IMR-90 (cell line): Measurements from ENCODE around the gene SLC29A2. TPM values are rescaled to one million over a fixed set of nuclear protein-coding genes. Genes with fewer than 3 reads are reported as not detected.

ENCODE experiments used
- ATAC-seq: fragments of 200-7000 bp; cut with Tn5 transposase; 2 replicates; pipeline ENCODE4 v1.9.1; 2020; ENCODE audit warnings: low read depth, mild to moderate bottlenecking, moderate library complexity
- BruUV-seq: library from RNA; stranded (reverse); fragments of 400-500 nt; replicated peaks from 2 replicates; lab custom pipeline; 2021; lab: Mats Ljungman, UMichigan
- CTCF ChIA-PET: fragments of 300-600 bp; formaldehyde crosslinking; extraction: SDS; loops from one replicate; lab custom pipeline; 2021; ENCODE audit warnings: antibody characterized with exemption; lab: Yijun Ruan, JAX
- POLR2A ChIA-PET: fragments of 300-600 bp; sonication (Branson Sonifier 250); formaldehyde crosslinking; loops from one replicate; lab custom pipeline; 2022; ENCODE audit warnings: antibody characterized with exemption; ENCODE audit not compliant: unreplicated experiment; lab: Charles Lee
- DNase-seq: peaks from one replicate; pipeline ENCODE4 v3.0.0; 2013
- H2AFZ ChIP-seq: replicated peaks from 2 replicates; pipeline ENCODE3; 2013; ENCODE audit warnings: low read length, mild to moderate bottlenecking; ENCODE audit not compliant: poor library complexity
- H2AK5ac ChIP-seq: 2 replicates; pipeline ENCODE4 v1.6.1; 2013; ENCODE audit warnings: low read depth, low read length, inconsistent platforms
- H2AK9ac ChIP-seq: replicated peaks from 2 replicates; pipeline ENCODE3; 2013; ENCODE audit warnings: mild to moderate bottlenecking, low read depth, low read length, moderate library complexity; ENCODE audit not compliant: poor library complexity
- H2BK120ac ChIP-seq: 2 replicates; pipeline ENCODE4 v1.6.1; 2013; ENCODE audit warnings: low read depth, low read length, inconsistent platforms
- H2BK15ac ChIP-seq: 3 replicates; pipeline ENCODE4 v1.6.1; 2013; ENCODE audit warnings: low read depth, low read length, inconsistent platforms
- H2BK20ac ChIP-seq: 2 replicates; pipeline ENCODE4 v1.6.1; 2013; ENCODE audit warnings: low read depth, mild to moderate bottlenecking, inconsistent platforms, low read length, moderate library complexity
- H2BK5ac ChIP-seq: 2 replicates; pipeline ENCODE4 v1.6.1; 2013; ENCODE audit warnings: mild to moderate bottlenecking, low read depth, low read length, inconsistent platforms; ENCODE audit not compliant: poor library complexity, severe bottlenecking
- H3K14ac ChIP-seq: replicated peaks from 2 replicates; pipeline ENCODE4 v1.6.1; 2013; ENCODE audit warnings: low read depth, low read length, inconsistent platforms
- H3K18ac ChIP-seq: 2 replicates; pipeline ENCODE4 v1.6.1; 2013; ENCODE audit warnings: low read depth, low read length, control low read depth
- H3K23ac ChIP-seq: 2 replicates; pipeline ENCODE4 v1.6.1; 2013; ENCODE audit warnings: low read depth, low read length, inconsistent platforms
- H3K27ac ChIP-seq: 2 replicates; pipeline ENCODE4 v1.5.1; 2013; ENCODE audit warnings: mild to moderate bottlenecking, control low read depth, low read length; ENCODE audit not compliant: insufficient read depth
- H3K27me3 ChIP-seq: 2 replicates; pipeline ENCODE4 v1.6.1; 2013; ENCODE audit warnings: low read length; ENCODE audit not compliant: control insufficient read depth, insufficient read depth
- H3K36me3 ChIP-seq: 2 replicates; pipeline ENCODE4 v1.6.1; 2013; ENCODE audit warnings: low read length, mixed read lengths; ENCODE audit not compliant: control insufficient read depth, insufficient read depth
- H3K4ac ChIP-seq: 2 replicates; pipeline ENCODE4 v1.6.1; 2013; ENCODE audit warnings: low read depth, low read length, inconsistent platforms
- H3K4me1 ChIP-seq: 2 replicates; pipeline ENCODE4 v1.6.1; 2013; ENCODE audit warnings: low read length, mixed read lengths; ENCODE audit not compliant: control insufficient read depth, insufficient read depth
- H3K4me2 ChIP-seq: 2 replicates; pipeline ENCODE4 v1.6.1; 2013; ENCODE audit warnings: low read depth, mild to moderate bottlenecking, control low read depth, low read length, moderate library complexity
- H3K4me3 ChIP-seq: 2 replicates; pipeline ENCODE4 v1.5.1; 2013; ENCODE audit warnings: low read depth, mild to moderate bottlenecking, control low read depth, low read length, moderate library complexity; ENCODE audit not compliant: insufficient read depth
- H3K56ac ChIP-seq: 2 replicates; pipeline ENCODE4 v1.6.1; 2013; ENCODE audit warnings: low read length, inconsistent platforms; ENCODE audit not compliant: insufficient read depth; ENCODE audit errors: extremely low read depth
- H3K79me1 ChIP-seq, 2 experiments: 2 replicates each; pipeline ENCODE4 v1.6.1; 2013; ENCODE audit warnings: low read length in 2 of 2, inconsistent platforms in 1 of 2, low read depth in 1 of 2
- H3K9ac ChIP-seq: 2 replicates; pipeline ENCODE4 v1.6.1; 2013; ENCODE audit warnings: low read depth, low read length, control low read depth
- H3K9me1 ChIP-seq: 2 replicates; pipeline ENCODE4 v1.6.1; 2013; ENCODE audit warnings: low read length, inconsistent platforms; ENCODE audit not compliant: insufficient read depth
- H3K9me3 ChIP-seq: 2 replicates; pipeline ENCODE4 v1.6.1; 2013; ENCODE audit warnings: low read length; ENCODE audit not compliant: control insufficient read depth, insufficient read depth
- H4K20me1 ChIP-seq: 2 replicates; pipeline ENCODE4 v1.6.1; 2013; ENCODE audit warnings: low read length, inconsistent platforms; ENCODE audit not compliant: insufficient read depth
- H4K5ac ChIP-seq: 2 replicates; pipeline ENCODE4 v1.6.1; 2013; ENCODE audit warnings: mild to moderate bottlenecking, low read depth, low read length, control low read depth
- H4K8ac ChIP-seq, 2 experiments: 2 replicates each; pipeline ENCODE4 v1.6.1; 2013; ENCODE audit warnings: low read depth in 2 of 2, low read length in 2 of 2, control low read depth in 1 of 2, inconsistent platforms in 1 of 2
- H4K91ac ChIP-seq: 2 replicates; pipeline ENCODE4 v1.6.1; 2013; ENCODE audit warnings: low read depth, low read length, inconsistent platforms; ENCODE audit not compliant: insufficient read depth
- BHLHE40 ChIP-seq: fragments of 150-350 bp; IDR thresholded peaks from 2 replicates; pipeline ENCODE4 v1.6.1; 2016; ENCODE audit warnings: mild to moderate bottlenecking, low read depth, low read length
- CEBPB ChIP-seq: IDR thresholded peaks from 2 replicates; pipeline ENCODE4 v1.6.1; 2012; ENCODE audit warnings: low read depth, low read length, improper control_type of control experiment
- CHD1 ChIP-seq: IDR thresholded peaks from 2 replicates; pipeline ENCODE4 v1.6.1; 2012; ENCODE audit warnings: low read depth, low read length, improper control_type of control experiment
- CTCF ChIP-seq: conservative IDR thresholded peaks from 2 replicates; pipeline ENCODE4 v1.5.1; 2012; ENCODE audit warnings: mild to moderate bottlenecking, low read depth, low read length, improper control_type of control experiment
- ELK1 ChIP-seq: fragments of 150-350 bp; IDR thresholded peaks from 2 replicates; pipeline ENCODE4 v1.6.1; 2016; ENCODE audit warnings: low read depth, mild to moderate bottlenecking, low read length, moderate library complexity, borderline replicate concordance
- FOS ChIP-seq: fragments of 150-350 bp; IDR thresholded peaks from 2 replicates; pipeline ENCODE4 v1.6.1; 2016; ENCODE audit warnings: low read depth, low read length
- MAFK ChIP-seq: IDR thresholded peaks from 2 replicates; pipeline ENCODE4 v1.6.1; 2012; ENCODE audit warnings: low read depth, low read length, improper control_type of control experiment
- MAZ ChIP-seq: IDR thresholded peaks from 2 replicates; pipeline ENCODE4 v1.6.1; 2012; ENCODE audit warnings: low read depth, mild to moderate bottlenecking, low read length, improper control_type of control experiment, moderate library complexity, borderline replicate concordance
- MXI1 ChIP-seq: IDR thresholded peaks from 2 replicates; pipeline ENCODE4 v1.6.1; 2012; ENCODE audit warnings: low read depth, mild to moderate bottlenecking, low read length, moderate library complexity, borderline replicate concordance
- NFE2L2 ChIP-seq: fragments of 150-350 bp; IDR thresholded peaks from 2 replicates; pipeline ENCODE4 v1.6.1; 2016; ENCODE audit warnings: low read depth, mild to moderate bottlenecking, low read length
- POLR2A ChIP-seq: IDR thresholded peaks from 2 replicates; pipeline ENCODE4 v1.6.1; 2012; ENCODE audit warnings: mild to moderate bottlenecking, low read depth, low read length
- RAD21 ChIP-seq: IDR thresholded peaks from 2 replicates; pipeline ENCODE4 v1.6.1; 2012; ENCODE audit warnings: low read length, improper control_type of control experiment
- RFX5 ChIP-seq: IDR thresholded peaks from 2 replicates; pipeline ENCODE4 v1.8.0; 2012; ENCODE audit warnings: low read depth, mild to moderate bottlenecking, low read length, moderate library complexity
- USF2 ChIP-seq: fragments of 150-350 bp; IDR thresholded peaks from 2 replicates; pipeline ENCODE4 v1.6.1; 2017; ENCODE audit warnings: mild to moderate bottlenecking, antibody characterized with exemption, low read length, low read depth
- WGBS, 2 experiments: methylation state at CpG; one replicate each; pipeline versions ENCODE4 v1.1.5 to v1.1.7; 2013; ENCODE audit warnings: missing lambda C conversion rate in 2 of 2; ENCODE audit not compliant: insufficient read length in 1 of 2; ENCODE audit errors: extremely low coverage in 2 of 2; 5-methylcytosine and 5-hydroxymethylcytosine counted together
- dilution Hi-C: fragments of 300-500 bp; cut with HindIII; formaldehyde crosslinking; loops from one replicate; pipeline ENCODE4 v1.14.3; 2018; ENCODE audit warnings: low sequenced_read_pairs; ENCODE audit not compliant: unreplicated experiment
- in situ Hi-C: fragments of 300-500 bp; cut with MboI; formaldehyde crosslinking; loops from 3 replicates; pipeline ENCODE4 v1.14.3; 2019; ENCODE audit warnings: low sequenced_read_pairs, inconsistent platforms, mixed read lengths
- intact Hi-C: fragments of 100-400 bp; cut with micrococcal nuclease; formaldehyde crosslinking; loops from 2 replicates; pipeline ENCODE4 v1.10.0; 2022
- polyA plus RNA-seq, 3 experiments: library from polyadenylated mRNA; depleted of rRNA; stranded (reverse); fragments of >200 nt; gene quantifications; 2 replicates each; pipeline ENCODE4 v1.2.3, GENCODE V29; 2012; ENCODE audit warnings: low replicate concordance in 1 of 3
- total RNA-seq: library from RNA; depleted of rRNA; stranded (reverse); fragments of >200 nt; gene quantifications from 2 replicates; pipeline ENCODE4 v1.2.3, GENCODE V29; 2012

SLC29A2 gene
- total and polyA plus RNA-seq, 2 of the 4 experiments (the other 2 are of a cell fraction), result under 0.01 to 1.2 TPM

DNA sequence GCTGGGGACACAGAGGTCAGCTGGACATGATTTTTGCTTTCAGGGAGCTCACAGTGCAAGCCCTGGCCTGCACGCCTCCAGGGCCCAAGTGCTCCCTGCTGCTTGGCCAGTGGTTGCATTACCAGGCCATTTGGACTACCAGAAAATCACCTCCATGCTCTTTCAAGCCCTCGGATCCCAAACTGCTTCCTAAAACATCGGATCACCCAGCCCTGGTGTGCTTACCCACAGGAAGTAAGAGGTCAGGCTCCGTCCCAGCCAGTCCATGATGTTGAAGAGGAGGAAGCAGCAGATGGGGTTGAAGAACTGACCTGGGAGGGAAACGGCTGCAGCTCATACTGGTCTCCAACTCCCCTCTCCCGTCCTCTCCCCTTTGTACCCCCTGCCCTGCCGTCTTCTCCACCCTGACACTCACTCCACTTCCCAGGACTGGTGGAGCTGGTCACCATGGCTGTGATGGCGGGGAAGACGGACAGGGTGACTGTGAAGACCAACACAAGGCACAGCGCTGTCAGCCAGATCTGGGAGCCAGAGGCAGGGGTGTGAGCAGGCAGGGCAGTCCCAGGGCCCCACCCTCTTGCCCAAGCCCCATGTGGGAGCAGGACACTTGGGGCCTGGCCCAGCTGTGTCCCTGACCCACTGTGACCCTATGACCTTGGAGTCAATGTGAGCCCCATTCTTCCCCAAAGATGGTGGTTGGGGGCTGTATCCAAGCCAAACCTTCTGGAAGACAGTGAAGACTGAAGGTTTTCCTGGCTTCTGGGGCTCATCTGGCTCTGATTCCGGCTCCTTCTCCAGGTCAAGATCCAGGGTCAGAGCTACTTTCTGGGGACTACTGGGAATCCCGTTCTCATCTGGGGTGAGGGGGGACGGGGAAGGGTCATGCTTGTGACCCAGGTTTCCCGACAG is 5.6 kb downstream of the SLC29A2 start:
- POLR2A ChIA-PET, result no interaction called here
- no peak overlapping the region for H4K91ac ChIP-seq
- no peak overlapping the region for H4K8ac ChIP-seq
- H3K9ac ChIP-seq, result no peak overlapping the region
- dilution Hi-C loops (no loop called here), intact Hi-C loops (no loop called here), in situ Hi-C loops (no loop called here)
- no peak overlapping the region for H3K14ac ChIP-seq
- H3K9me1 ChIP-seq, result peaks cover 7% of the 10 kb centered on the region; the same call in 1 of the 2 replicates
- no peak overlapping the region for H4K5ac ChIP-seq
- no peaks in the 10 kb centered on the region for H3K36me3 ChIP-seq
- H3K4me3 ChIP-seq, result no peak overlapping the region
- H2BK15ac ChIP-seq, result no peak overlapping the region
- no peak overlapping the region for H3K4ac ChIP-seq
- no peak for TF ChIP-seq POLR2A
- TF ChIP-seq CTCF, result no peak
- TF ChIP-seq RFX5, result no peak
- no peak for TF ChIP-seq MAZ
- TF ChIP-seq MAFK, result no peak
- no peak for TF ChIP-seq MXI1
- TF ChIP-seq ELK1, result no peak
- TF ChIP-seq RAD21, result no peak
- TF ChIP-seq USF2, result no peak
- no peak for TF ChIP-seq CEBPB
- TF ChIP-seq NFE2L2, result no peak
- no peak for TF ChIP-seq CHD1
- no peak for TF ChIP-seq FOS
- TF ChIP-seq BHLHE40, result no peak
- no peak overlapping the region for H2AK9ac ChIP-seq
- no peaks in the 10 kb centered on the region for H3K79me1 ChIP-seq
- peaks cover 6% of the 10 kb centered on the region; the same call in 1 of the 2 replicates for H4K20me1 ChIP-seq
- H2BK120ac ChIP-seq, result no peak overlapping the region
- H3K27ac ChIP-seq, result no peak overlapping the region
- peaks cover 2% of the 10 kb centered on the region; the same call in 1 of the 2 replicates for H3K27me3 ChIP-seq
- no peak overlapping the region for H3K4me2 ChIP-seq
- no TSS peak for BruUV-seq
- DNase-seq (no peak), ATAC-seq (no peak)
- WGBS, 2 experiments, result 41% methylated on average over 4 of the region's 14 CpGs; no CpG with 5 or more reads in 1 of the 2 experiments
- no peak overlapping the region for H2BK20ac ChIP-seq
- CTCF ChIA-PET, result no interaction called here
- H3K18ac ChIP-seq, result no peak overlapping the region
- no peaks in the 10 kb centered on the region for H3K9me3 ChIP-seq
- H2AFZ ChIP-seq, result peak overlapping the region; percentile 40
- no peak overlapping the region for H2AK5ac ChIP-seq
- peaks cover 5% of the 10 kb centered on the region for H3K4me1 ChIP-seq
- H2BK5ac ChIP-seq, result no peak overlapping the region
- H3K56ac ChIP-seq, result no peak overlapping the region
- H3K23ac ChIP-seq, result no peak overlapping the region
